Measurements from ENCODE around the gene PSMD13.

Gene PSMD13

DNA sequence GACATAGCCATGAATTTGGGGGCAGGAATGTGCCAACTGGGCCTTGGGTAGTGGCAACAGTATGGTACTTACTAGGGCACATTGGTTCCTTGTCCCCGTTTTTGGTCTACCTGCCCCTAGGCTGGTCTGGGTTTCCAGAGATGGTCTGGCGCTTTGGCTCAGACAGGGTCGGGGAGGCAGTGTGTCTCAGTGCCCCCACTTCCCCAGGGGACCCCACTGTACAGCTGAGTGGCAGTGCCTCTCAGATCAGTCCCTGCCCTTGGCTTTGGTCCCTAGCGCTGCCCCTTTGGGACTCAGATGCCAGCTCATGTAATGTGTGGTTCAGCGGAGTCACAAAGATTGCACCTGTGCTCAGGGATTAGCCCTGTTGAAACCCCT lies 26.0 kb upstream of the PSMD13 start:
- H3F3A ChIP-seq (ENCODE audit: insufficient read depth, low read length), result peaks cover 10% of the 10 kb centered on the region
- no peaks in the 10 kb centered on the region for H4K20me1 ChIP-seq (ENCODE audit: insufficient read depth, low read length)
- H3K4me3 ChIP-seq (ENCODE audit: low read length), result no peak overlapping the region
- H3K4me2 ChIP-seq (ENCODE audit: low read depth, low read length), result no peak overlapping the region
- no peak overlapping the region for H2AFZ ChIP-seq (ENCODE audit: low read length)
- H3K36me3 ChIP-seq (replicated peaks; ENCODE audit: insufficient read depth, low read length), result peaks cover 19% of the 10 kb centered on the region; the same call in 1 of the 2 replicates
- DNase-seq, result no peak
- H3K9ac ChIP-seq (ENCODE audit: low read length), result no peak overlapping the region
- no peaks in the 10 kb centered on the region for H3K9me2 ChIP-seq (replicated peaks; ENCODE audit: insufficient read depth, low read length)
- H3K79me2 ChIP-seq (ENCODE audit: low read length), result peaks cover 48% of the 10 kb centered on the region
- no peak overlapping the region for H3K27ac ChIP-seq (ENCODE audit: low read length)
- no peak for TF ChIP-seq EZH2phosphoT487 (IDR thresholded peaks at IDR 0.05; ENCODE audit: low read length)
- no peak for TF ChIP-seq EZH2 (optimal IDR thresholded peaks at IDR 0.05; ENCODE audit: low read depth, low read length)
- TF ChIP-seq, protein P1, sequence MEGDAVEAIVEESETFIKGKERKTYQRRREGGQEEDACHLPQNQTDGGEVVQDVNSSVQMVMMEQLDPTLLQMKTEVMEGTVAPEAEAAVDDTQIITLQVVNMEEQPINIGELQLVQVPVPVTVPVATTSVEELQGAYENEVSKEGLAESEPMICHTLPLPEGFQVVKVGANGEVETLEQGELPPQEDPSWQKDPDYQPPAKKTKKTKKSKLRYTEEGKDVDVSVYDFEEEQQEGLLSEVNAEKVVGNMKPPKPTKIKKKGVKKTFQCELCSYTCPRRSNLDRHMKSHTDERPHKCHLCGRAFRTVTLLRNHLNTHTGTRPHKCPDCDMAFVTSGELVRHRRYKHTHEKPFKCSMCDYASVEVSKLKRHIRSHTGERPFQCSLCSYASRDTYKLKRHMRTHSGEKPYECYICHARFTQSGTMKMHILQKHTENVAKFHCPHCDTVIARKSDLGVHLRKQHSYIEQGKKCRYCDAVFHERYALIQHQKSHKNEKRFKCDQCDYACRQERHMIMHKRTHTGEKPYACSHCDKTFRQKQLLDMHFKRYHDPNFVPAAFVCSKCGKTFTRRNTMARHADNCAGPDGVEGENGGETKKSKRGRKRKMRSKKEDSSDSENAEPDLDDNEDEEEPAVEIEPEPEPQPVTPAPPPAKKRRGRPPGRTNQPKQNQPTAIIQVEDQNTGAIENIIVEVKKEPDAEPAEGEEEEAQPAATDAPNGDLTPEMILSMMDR (IDR thresholded peaks at IDR 0.05; ENCODE audit: low read length), result no peak
- peaks cover 16% of the 10 kb centered on the region for H3K4me1 ChIP-seq (ENCODE audit: low read length)
- H3K27me3 ChIP-seq (replicated peaks; ENCODE audit: insufficient read depth, low read length), result no peaks in the 10 kb centered on the region
- no peaks in the 10 kb centered on the region for H3K9me3 ChIP-seq (replicated peaks; ENCODE audit: insufficient read depth, low read length)

GRCh38 chr11:211295-211694 lies 25.5 kb upstream of the PSMD13 start:
- Histone ChIP-seq H4K20me1 (ENCODE audit: insufficient read depth, low read length) (no peaks in the 10 kb centered on the region), H3K27ac (ENCODE audit: low read length) (no peak overlapping the region), H3K4me2 (ENCODE audit: low read depth, low read length) (no peak overlapping the region), H2AFZ (ENCODE audit: low read length) (no peak overlapping the region), H3K9me3 (replicated peaks; ENCODE audit: insufficient read depth, low read length) (no peaks in the 10 kb centered on the region), H3K4me3 (ENCODE audit: low read length) (no peak overlapping the region), H3K4me1 (ENCODE audit: low read length) (peaks cover 11% of the 10 kb centered on the region), H3K27me3 (replicated peaks; ENCODE audit: insufficient read depth, low read length) (no peaks in the 10 kb centered on the region), H3K9ac (ENCODE audit: low read length) (no peak overlapping the region), H3K9me2 (replicated peaks; ENCODE audit: insufficient read depth, low read length) (no peaks in the 10 kb centered on the region), H3K36me3 (replicated peaks; ENCODE audit: insufficient read depth, low read length) (peaks cover 19% of the 10 kb centered on the region; the same call in 1 of the 2 replicates), H3F3A (ENCODE audit: insufficient read depth, low read length) (peaks cover 13% of the 10 kb centered on the region), H3K79me2 (ENCODE audit: low read length) (peaks cover 43% of the 10 kb centered on the region)
- TF ChIP-seq, protein P1 (IDR thresholded peaks at IDR 0.05; ENCODE audit: low read length), result no peak
- no peak for DNase-seq

DNA sequence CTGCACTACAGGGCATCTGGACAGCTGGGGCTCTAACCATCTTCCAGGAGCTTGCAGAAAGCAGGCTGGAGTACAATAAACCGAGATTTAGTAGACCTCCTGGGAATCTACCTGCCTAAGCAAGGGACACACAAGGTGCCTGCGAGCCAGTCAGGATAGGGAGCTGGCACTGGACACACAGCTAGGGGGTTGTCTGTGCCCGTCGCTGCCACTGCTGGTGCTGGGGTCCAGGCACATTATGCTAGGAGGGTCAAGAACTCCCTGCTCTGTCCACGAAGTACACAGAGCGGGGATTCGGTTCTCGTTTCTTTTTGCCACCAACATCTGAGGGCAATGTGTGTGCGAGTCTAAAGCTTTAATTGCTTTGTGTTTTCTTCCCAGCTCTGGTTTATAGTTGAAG lies 25.0 kb upstream of the PSMD13 start:
- DNase-seq, result no peak
- H3K4me1 ChIP-seq (ENCODE audit: low read length), result peaks cover 10% of the 10 kb centered on the region
- no peak overlapping the region for H3K4me3 ChIP-seq (ENCODE audit: low read length)
- TF ChIP-seq, protein P1 (IDR thresholded peaks at IDR 0.05; ENCODE audit: low read length), result no peak
- TF ChIP-seq EZH2phosphoT487 (IDR thresholded peaks at IDR 0.05; ENCODE audit: low read length) (no peak), EZH2 (optimal IDR thresholded peaks at IDR 0.05; ENCODE audit: low read depth, low read length) (no peak)
- H3K79me2 ChIP-seq (ENCODE audit: low read length), result peaks cover 39% of the 10 kb centered on the region
- H3K4me2 ChIP-seq (ENCODE audit: low read depth, low read length), result no peak overlapping the region
- peaks cover 13% of the 10 kb centered on the region for H3F3A ChIP-seq (ENCODE audit: insufficient read depth, low read length)
- no peaks in the 10 kb centered on the region for H4K20me1 ChIP-seq (ENCODE audit: insufficient read depth, low read length)
- no peak overlapping the region for H3K9ac ChIP-seq (ENCODE audit: low read length)
- no peaks in the 10 kb centered on the region for H3K9me2 ChIP-seq (replicated peaks; ENCODE audit: insufficient read depth, low read length)
- no peaks in the 10 kb centered on the region for H3K27me3 ChIP-seq (replicated peaks; ENCODE audit: insufficient read depth, low read length)
- no peak overlapping the region for H2AFZ ChIP-seq (ENCODE audit: low read length)
- no peak overlapping the region for H3K27ac ChIP-seq (ENCODE audit: low read length)
- peaks cover 19% of the 10 kb centered on the region; the same call in 1 of the 2 replicates for H3K36me3 ChIP-seq (replicated peaks; ENCODE audit: insufficient read depth, low read length)
- H3K9me3 ChIP-seq (replicated peaks; ENCODE audit: insufficient read depth, low read length), result no peaks in the 10 kb centered on the region

Measured in MM.1S (cell line).